Vagina (tissue), 2 donors: ENCODE results near the gene TLE2. TPM values are rescaled to one million over a fixed set of nuclear protein-coding genes. Genes with fewer than 3 reads are reported as not detected.

Source experiments
- DNase-seq, 2 donors: peaks; one replicate each; pipeline ENCODE4 v3.0.0-alpha.2; 2017; ENCODE audit errors: extremely low spot score in 2 of 2
- H3K27ac ChIP-seq: fragments of 200-600 bp; sonication (generic); one replicate; pipeline ENCODE4 v1.5.1; 2019
- H3K27me3 ChIP-seq: fragments of 200-600 bp; sonication (generic); one replicate; pipeline ENCODE4 v1.5.1; 2019
- H3K36me3 ChIP-seq, 2 donors: fragments of 200-600 bp; sonication (generic); one replicate each; pipeline ENCODE4 v1.5.1; 2017 to 2019
- H3K4me1 ChIP-seq: fragments of 200-600 bp; sonication (generic); one replicate; pipeline ENCODE4 v1.5.1; 2019
- H3K4me3 ChIP-seq, 2 donors: fragments of 200-600 bp; sonication (generic); 1 replicate in 1 of 2; 2 replicates in 1 of 2; pipeline ENCODE4 v1.5.1; 2016 to 2019
- H3K9me3 ChIP-seq: fragments of 200-600 bp; sonication (generic); one replicate; pipeline ENCODE4 v1.5.1; 2019
- CTCF ChIP-seq, 3 experiments: fragments of 450-650 bp in 2 of 3; fragments of 200-600 bp in 1 of 3; sonication (generic) in 1 of 3; IDR thresholded peaks; one replicate each; pipeline ENCODE4 v1.5.1; 2017 to 2019; ENCODE audit warnings: antibody characterized with exemption in 3 of 3, mild to moderate bottlenecking in 2 of 3, moderate library complexity in 2 of 3
- POLR2A ChIP-seq, 2 donors: fragments of 450-650 bp; IDR thresholded peaks; one replicate each; pipeline ENCODE4 v1.6.1; 2017; ENCODE audit warnings: antibody characterized with exemption in 2 of 2, mild to moderate bottlenecking in 2 of 2, moderate library complexity in 2 of 2
- POLR2AphosphoS5 ChIP-seq, 2 donors: sonication (generic); formaldehyde crosslinking; IDR thresholded peaks; one replicate each; pipeline ENCODE4 v1.9.0; 2017; ENCODE audit warnings: antibody characterized with exemption in 2 of 2, mild to moderate bottlenecking in 2 of 2, low read depth in 1 of 2; ENCODE audit not compliant: insufficient read depth in 1 of 2
- intact Hi-C: fragments of 100-400 bp; cut with DNase I; formaldehyde crosslinking; loops from one replicate; pipeline ENCODE4 v1.15.1; 2023
- total RNA-seq: library from RNA; depleted of rRNA; stranded (reverse); fragments of >200 nt; gene quantifications from one replicate; pipeline ENCODE4 v1.2.3, GENCODE V29; 2016

TLE2 gene
- total RNA-seq, 1 donor from 2014 or later: 28.2 TPM

- H3K27ac ChIP-seq: peak overlapping the region; percentile 81
- H3K36me3 ChIP-seq: no peaks in the 10 kb centered on the region
- intact Hi-C loops: loop anchor here (5.0 kb wide), 1 partner anchor 58 kb away; no protein-coding TSS in a partner anchor
- peak overlapping the region; percentile 34 to 41 for H3K4me3 ChIP-seq
- TF ChIP-seq POLR2A (IDR thresholded peaks at IDR 0.05) (no peak), POLR2AphosphoS5 (IDR thresholded peaks at IDR 0.05; ENCODE audit: insufficient read depth in 1 of 2, low read depth in 1 of 2) (peak in 1 of 2 donors; percentile 6)
- no peak for DNase-seq
- H3K4me1 ChIP-seq: peaks cover 28% of the 10 kb centered on the region
- H3K9me3 ChIP-seq: no peaks in the 10 kb centered on the region
- no peaks in the 10 kb centered on the region for H3K27me3 ChIP-seq
Measured at GRCh38 chr19:2984215-2984528, 44.9 kb downstream of the TLE2 start.

- no peak for DNase-seq
Measured at GRCh38 chr19:2983351-2984214, 45.5 kb downstream of the TLE2 start.

GRCh38 chr19:2982983-2983350, 46.1 kb downstream of the TLE2 start:
- peak overlapping the region; percentile 81 for H3K27ac ChIP-seq
- intact Hi-C loops: loop anchor here (5.0 kb wide), 1 partner anchor 59 kb away; no protein-coding TSS in a partner anchor
- H3K9me3 ChIP-seq: no peaks in the 10 kb centered on the region
- no peaks in the 10 kb centered on the region for H3K27me3 ChIP-seq
- no peaks in the 10 kb centered on the region for H3K36me3 ChIP-seq
- H3K4me1 ChIP-seq: peaks cover 28% of the 10 kb centered on the region
- peak in 1 of 2 donors; percentile 95 for DNase-seq
- TF ChIP-seq POLR2AphosphoS5 (IDR thresholded peaks at IDR 0.05; ENCODE audit: insufficient read depth in 1 of 2, low read depth in 1 of 2) (peak; percentile 40 to 84), CTCF (IDR thresholded peaks at IDR 0.05) (no peak), POLR2A (IDR thresholded peaks at IDR 0.05) (no peak)
- H3K4me3 ChIP-seq: peak overlapping the region in 1 of 2 donors; percentile 41

More at GRCh38 chr19:2983351-2984214, 45.5 kb downstream of the TLE2 start:
- peak overlapping the region; percentile 81 for H3K27ac ChIP-seq
- H3K4me1 ChIP-seq: peaks cover 28% of the 10 kb centered on the region
- H3K36me3 ChIP-seq: no peaks in the 10 kb centered on the region
- intact Hi-C loops: loop anchor here (5.0 kb wide), 1 partner anchor 59 kb away; no protein-coding TSS in a partner anchor
- no peaks in the 10 kb centered on the region for H3K27me3 ChIP-seq
- H3K4me3 ChIP-seq: peak overlapping the region; percentile 34 to 41
- TF ChIP-seq POLR2AphosphoS5 (IDR thresholded peaks at IDR 0.05; ENCODE audit: insufficient read depth in 1 of 2, low read depth in 1 of 2): peak in 1 of 2 donors; percentile 79
- TF ChIP-seq CTCF (IDR thresholded peaks at IDR 0.05): no peak
- H3K9me3 ChIP-seq: no peaks in the 10 kb centered on the region

GRCh38 chr19:2982561-2982960, 46.5 kb downstream of the TLE2 start:
- no peaks in the 10 kb centered on the region for H3K36me3 ChIP-seq
- H3K9me3 ChIP-seq: no peaks in the 10 kb centered on the region
- no peaks in the 10 kb centered on the region for H3K27me3 ChIP-seq
- intact Hi-C loops: loop anchor here (5.0 kb wide), 1 partner anchor 60 kb away; no protein-coding TSS in a partner anchor
- peaks cover 31% of the 10 kb centered on the region for H3K4me1 ChIP-seq
- no peak for DNase-seq
- H3K27ac ChIP-seq: peak overlapping the region; percentile 81
- TF ChIP-seq POLR2AphosphoS5 (IDR thresholded peaks at IDR 0.05; ENCODE audit: insufficient read depth in 1 of 2, low read depth in 1 of 2) (no peak), POLR2A (IDR thresholded peaks at IDR 0.05) (no peak), CTCF (IDR thresholded peaks at IDR 0.05) (no peak)
- peak overlapping the region in 1 of 2 donors; percentile 41 for H3K4me3 ChIP-seq

GRCh38 chr19:2981898-2982297, 47.2 kb downstream of the TLE2 start:
- intact Hi-C loops: loop anchor here (5.0 kb wide), 1 partner anchor 60 kb away; no protein-coding TSS in a partner anchor

More at GRCh38 chr19:2981898-2982297, 47.2 kb downstream of the TLE2 start:
- Histone ChIP-seq H3K9me3 (no peaks in the 10 kb centered on the region), H3K27ac (peak overlapping the region; percentile 81), H3K27me3 (no peaks in the 10 kb centered on the region), H3K36me3 (no peaks in the 10 kb centered on the region), H3K4me3 (no peak overlapping the region), H3K4me1 (peaks cover 36% of the 10 kb centered on the region)
- TF ChIP-seq POLR2AphosphoS5 (IDR thresholded peaks at IDR 0.05; ENCODE audit: insufficient read depth in 1 of 2, low read depth in 1 of 2) (no peak), POLR2A (IDR thresholded peaks at IDR 0.05) (no peak), CTCF (IDR thresholded peaks at IDR 0.05) (no peak)
- no peak for DNase-seq
